PFSK-1 (cell line): ENCODE data around the gene COQ8B.

Experiments used
- POLR2AphosphoS5 ChIP-seq: IDR thresholded peaks from 2 replicates; pipeline ENCODE4 v1.6.1; 2012; ENCODE audit warnings: low read depth, mild to moderate bottlenecking, control low read depth, low read length, moderate library complexity
- SIN3A ChIP-seq: IDR thresholded peaks from 2 replicates; pipeline ENCODE4 v1.6.1; 2012; ENCODE audit warnings: mild to moderate bottlenecking, low read length, moderate library complexity, borderline replicate concordance; ENCODE audit not compliant: insufficient read depth
- TAF1 ChIP-seq: IDR thresholded peaks from 2 replicates; pipeline ENCODE4 v1.6.1; 2012; ENCODE audit warnings: low read length, control low read depth, borderline replicate concordance; ENCODE audit not compliant: insufficient read depth
- TF ChIP-seq, protein P1 (sequence below), 2 experiments: IDR thresholded peaks; 2 replicates each; pipeline versions ENCODE4 v1.6.1 to v1.8.0; 2011 to 2012; ENCODE audit warnings: low read depth in 2 of 2, low read length in 2 of 2, control low read depth in 1 of 2, inconsistent platforms in 1 of 2, mild to moderate bottlenecking in 1 of 2, moderate library complexity in 1 of 2; ENCODE audit not compliant: insufficient read depth in 1 of 2

DNA sequence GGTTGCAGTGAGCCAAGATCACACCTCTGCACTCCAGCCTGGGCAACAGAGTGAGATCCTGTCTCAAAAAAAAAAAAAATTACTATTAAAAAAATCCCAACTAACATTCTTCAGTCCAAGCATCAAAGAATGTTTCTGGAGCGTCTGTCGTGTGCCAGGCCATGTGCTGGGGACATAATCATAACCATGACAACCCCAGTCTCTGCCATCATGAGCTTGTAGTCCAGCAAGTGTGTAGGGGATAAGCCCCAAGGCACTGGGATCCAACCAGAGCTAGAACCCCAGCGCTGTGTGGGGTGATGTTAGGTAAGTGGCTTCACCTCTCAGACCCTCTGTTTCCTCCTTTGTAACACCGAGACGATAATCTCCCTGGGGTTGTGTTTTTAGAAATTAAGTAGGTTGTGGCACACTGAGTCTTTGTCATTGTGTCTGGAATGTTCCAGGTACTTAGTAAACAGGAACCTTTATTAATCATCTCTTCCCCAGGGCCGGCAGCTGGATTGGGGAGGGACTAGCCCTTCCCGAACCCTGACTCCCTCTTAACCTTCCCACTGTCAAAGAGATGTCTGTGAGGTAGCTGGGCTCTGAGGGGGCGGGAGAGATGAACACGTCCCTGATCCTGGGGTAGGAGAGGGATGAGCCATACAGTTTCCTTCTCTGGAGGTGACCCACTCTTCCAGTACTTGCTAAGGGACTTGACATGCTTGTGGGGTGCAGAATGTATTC, 5.4 kb upstream of the COQ8B start:
- TF ChIP-seq, protein P1, sequence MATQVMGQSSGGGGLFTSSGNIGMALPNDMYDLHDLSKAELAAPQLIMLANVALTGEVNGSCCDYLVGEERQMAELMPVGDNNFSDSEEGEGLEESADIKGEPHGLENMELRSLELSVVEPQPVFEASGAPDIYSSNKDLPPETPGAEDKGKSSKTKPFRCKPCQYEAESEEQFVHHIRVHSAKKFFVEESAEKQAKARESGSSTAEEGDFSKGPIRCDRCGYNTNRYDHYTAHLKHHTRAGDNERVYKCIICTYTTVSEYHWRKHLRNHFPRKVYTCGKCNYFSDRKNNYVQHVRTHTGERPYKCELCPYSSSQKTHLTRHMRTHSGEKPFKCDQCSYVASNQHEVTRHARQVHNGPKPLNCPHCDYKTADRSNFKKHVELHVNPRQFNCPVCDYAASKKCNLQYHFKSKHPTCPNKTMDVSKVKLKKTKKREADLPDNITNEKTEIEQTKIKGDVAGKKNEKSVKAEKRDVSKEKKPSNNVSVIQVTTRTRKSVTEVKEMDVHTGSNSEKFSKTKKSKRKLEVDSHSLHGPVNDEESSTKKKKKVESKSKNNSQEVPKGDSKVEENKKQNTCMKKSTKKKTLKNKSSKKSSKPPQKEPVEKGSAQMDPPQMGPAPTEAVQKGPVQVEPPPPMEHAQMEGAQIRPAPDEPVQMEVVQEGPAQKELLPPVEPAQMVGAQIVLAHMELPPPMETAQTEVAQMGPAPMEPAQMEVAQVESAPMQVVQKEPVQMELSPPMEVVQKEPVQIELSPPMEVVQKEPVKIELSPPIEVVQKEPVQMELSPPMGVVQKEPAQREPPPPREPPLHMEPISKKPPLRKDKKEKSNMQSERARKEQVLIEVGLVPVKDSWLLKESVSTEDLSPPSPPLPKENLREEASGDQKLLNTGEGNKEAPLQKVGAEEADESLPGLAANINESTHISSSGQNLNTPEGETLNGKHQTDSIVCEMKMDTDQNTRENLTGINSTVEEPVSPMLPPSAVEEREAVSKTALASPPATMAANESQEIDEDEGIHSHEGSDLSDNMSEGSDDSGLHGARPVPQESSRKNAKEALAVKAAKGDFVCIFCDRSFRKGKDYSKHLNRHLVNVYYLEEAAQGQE (IDR thresholded peaks at IDR 0.05; ENCODE audit: insufficient read depth in 1 of 2, low read depth in 2 of 2, low read length in 2 of 2), result no peak
- TF ChIP-seq POLR2AphosphoS5 (no peak), TAF1 (no peak), SIN3A (no peak)
